Effector memory CD8-positive, alpha-beta T cell (primary cell): ENCODE measurements around the gene OR52E5.

Experiments used
- ATAC-seq: fragments of 150-1000 bp; cut with Tn5 transposase; replicated peaks from 2 replicates; pipeline ENCODE4 v1.10.0; 2021; ENCODE audit warnings: mild to moderate bottlenecking, moderate library complexity
- DNase-seq, 3 experiments: peaks; one replicate each; pipeline ENCODE4 v3.0.0; 2021
- H3K27ac Mint-ChIP-seq, 2 donors: one replicate each; pipeline ENCODE4 v1.8.0; 2022; ENCODE audit warnings: mild to moderate bottlenecking in 2 of 2, mixed read lengths in 2 of 2, moderate library complexity in 2 of 2
- H3K27me3 Mint-ChIP-seq, 2 donors: one replicate each; pipeline ENCODE4 v1.8.0; 2022; ENCODE audit warnings: mixed read lengths in 2 of 2
- H3K36me3 Mint-ChIP-seq: one replicate; pipeline ENCODE4 v1.8.0; 2022; ENCODE audit warnings: mild to moderate bottlenecking, moderate library complexity, mixed read lengths; ENCODE audit not compliant: insufficient read depth
- H3K4me1 Mint-ChIP-seq, 2 donors: one replicate each; pipeline ENCODE4 v1.8.0; 2022; ENCODE audit warnings: low read depth in 2 of 2, mixed read lengths in 2 of 2
- H3K4me3 Mint-ChIP-seq, 2 donors: one replicate each; pipeline ENCODE4 v1.8.0; 2022; ENCODE audit warnings: mild to moderate bottlenecking in 2 of 2, mixed read lengths in 2 of 2, moderate library complexity in 2 of 2
- H3K9me3 Mint-ChIP-seq, 2 donors: one replicate each; pipeline ENCODE4 v1.8.0; 2022; ENCODE audit warnings: mixed read lengths in 2 of 2
- total RNA-seq, 9 experiments: gene quantifications; one replicate each; lab custom pipeline; 2026; lab: John Stamatoyannopoulos, UW

The OR52E5 gene
- total RNA-seq, result 0 reads per million in 9 experiments

- H3K27ac Mint-ChIP-seq, result no peak within 1 kb of the TSS
- ATAC-seq (no peak), DNase-seq (no peak)
- no peaks in the 10 kb centered on the region for H3K4me1 Mint-ChIP-seq
- H3K36me3 Mint-ChIP-seq, result no peaks in the 10 kb centered on the region
- peaks cover 0 to 23% of the 10 kb centered on the region in 2 donors for H3K27me3 Mint-ChIP-seq
- no peaks in the 10 kb centered on the region for H3K9me3 Mint-ChIP-seq
- no peak within 1 kb of the TSS for H3K4me3 Mint-ChIP-seq
These were observed at the start of gene OR52E5 for GRCh38 chr11:5892908-5893307. Gene OR52E5, plus strand, starts transcription at chr11:5893208. Its CDS starts 7,569 bp downstream, at chr11:5900777.

DNA sequence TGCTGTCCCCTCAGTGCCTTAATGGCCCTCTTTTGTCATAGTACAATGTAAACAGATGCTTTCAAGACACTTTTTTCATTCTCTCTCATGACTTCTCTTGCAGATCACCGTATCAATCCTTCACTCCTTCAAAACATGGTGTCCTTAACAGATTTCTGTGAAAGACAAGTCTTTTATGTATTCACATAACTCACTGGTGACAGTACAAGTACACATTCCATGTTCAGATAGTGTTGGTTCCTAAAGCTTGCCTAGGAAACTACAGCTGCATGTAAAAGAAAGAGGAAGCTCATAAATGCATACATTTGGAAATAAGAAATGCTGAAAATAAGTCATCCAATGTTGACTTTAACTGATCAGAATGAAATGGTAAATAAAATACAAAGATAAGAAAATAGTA is 46.3 kb upstream of the OR52E5 start:
- Mint-ChIP-seq H3K27ac (no peak overlapping the region), H3K9me3 (no peaks in the 10 kb centered on the region), H3K27me3 (peaks cover 0 to 7% of the 10 kb centered on the region in 2 donors), H3K4me1 (no peaks in the 10 kb centered on the region), H3K4me3 (no peak overlapping the region), H3K36me3 (no peaks in the 10 kb centered on the region)
- DNase-seq, result no peak
- no peak for ATAC-seq

- H3K4me1 Mint-ChIP-seq, result no peaks in the 10 kb centered on the region
- H3K4me3 Mint-ChIP-seq, result no peak overlapping the region
- no peak overlapping the region for H3K27ac Mint-ChIP-seq
- H3K27me3 Mint-ChIP-seq, result peaks cover 0 to 11% of the 10 kb centered on the region in 2 donors
- no peak for ATAC-seq
- no peaks in the 10 kb centered on the region for H3K36me3 Mint-ChIP-seq
- H3K9me3 Mint-ChIP-seq, result no peaks in the 10 kb centered on the region
- no peak for DNase-seq
These were observed 45.3 kb upstream of the OR52E5 start for GRCh38 chr11:5847711-5848110.

- Mint-ChIP-seq H3K4me3 (no peak overlapping the region), H3K36me3 (no peaks in the 10 kb centered on the region), H3K27ac (no peak overlapping the region), H3K27me3 (peaks cover 17 to 34% of the 10 kb centered on the region in 2 donors), H3K9me3 (no peaks in the 10 kb centered on the region), H3K4me1 (no peaks in the 10 kb centered on the region)
- DNase-seq (no peak), ATAC-seq (no peak)
These were observed 42.0 kb upstream of the OR52E5 start for GRCh38 chr11:5851002-5851401.

DNA sequence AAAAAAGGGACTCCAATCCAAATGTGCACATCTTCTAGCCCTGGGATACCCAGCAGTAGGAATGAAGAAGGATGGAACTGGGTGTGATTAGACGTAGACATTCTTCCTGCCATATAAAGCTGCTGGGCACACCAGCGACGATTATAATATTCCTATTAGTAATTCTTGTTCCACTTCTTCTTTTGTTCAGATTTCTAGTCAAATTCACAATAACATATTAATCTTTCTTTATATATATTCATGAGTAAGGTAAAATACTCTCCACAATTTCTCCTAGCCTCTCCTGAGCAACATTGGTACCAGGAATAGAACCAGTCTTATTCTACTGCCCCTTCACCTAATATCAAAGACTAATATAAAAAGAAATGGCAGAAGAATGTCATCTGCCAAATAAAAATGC is 35.4 kb upstream of the OR52E5 start, which contains the start of gene OR52E8:
Gene OR52E8 (minus strand): TSS at position 101 of the 400 bp plus-strand sequence. CDS start 0 bp downstream, at position 101.
- Mint-ChIP-seq H3K9me3 (no peaks in the 10 kb centered on the region), H3K4me1 (no peaks in the 10 kb centered on the region)

GRCh38 chr11:5865826-5866225 is 27.2 kb upstream of the OR52E5 start:
- H3K9me3 Mint-ChIP-seq, result no peaks in the 10 kb centered on the region

More for the DNA sequence above, 35.4 kb upstream of the OR52E5 start, which contains the start of gene OR52E8:
- H3K27me3 Mint-ChIP-seq, result peaks cover 30 to 31% of the 10 kb centered on the region in 2 donors
- H3K4me3 Mint-ChIP-seq, result no peak within 1 kb of the TSS
- ATAC-seq, result no peak
- H3K27ac Mint-ChIP-seq, result no peak within 1 kb of the TSS
- no peaks in the 10 kb centered on the region for H3K36me3 Mint-ChIP-seq
- no peak for DNase-seq

GRCh38 chr11:5878564-5878963 is 14.4 kb upstream of the OR52E5 start:
- H3K27ac Mint-ChIP-seq, result no peak overlapping the region
- ATAC-seq (no peak), DNase-seq (no peak)
- no peaks in the 10 kb centered on the region for H3K4me1 Mint-ChIP-seq
- H3K36me3 Mint-ChIP-seq, result no peaks in the 10 kb centered on the region
- no peak overlapping the region for H3K4me3 Mint-ChIP-seq
- H3K27me3 Mint-ChIP-seq, result peaks cover 6 to 12% of the 10 kb centered on the region in 2 donors
- no peaks in the 10 kb centered on the region for H3K9me3 Mint-ChIP-seq

More at GRCh38 chr11:5865826-5866225, 27.2 kb upstream of the OR52E5 start:
- no peak for ATAC-seq
- H3K27me3 Mint-ChIP-seq, result peaks cover 21 to 35% of the 10 kb centered on the region in 2 donors
- DNase-seq, result no peak
- no peak overlapping the region for H3K27ac Mint-ChIP-seq
- no peaks in the 10 kb centered on the region for H3K4me1 Mint-ChIP-seq
- no peaks in the 10 kb centered on the region for H3K36me3 Mint-ChIP-seq
- H3K4me3 Mint-ChIP-seq, result no peak overlapping the region

- Mint-ChIP-seq H3K27ac (no peak within 1 kb of the TSS), H3K4me1 (no peaks in the 10 kb centered on the region), H3K27me3 (peaks cover 0 to 17% of the 10 kb centered on the region in 2 donors), H3K4me3 (no peak within 1 kb of the TSS), H3K9me3 (no peaks in the 10 kb centered on the region), H3K36me3 (no peaks in the 10 kb centered on the region)
- no peak for DNase-seq
- no peak for ATAC-seq
These were observed 12.7 kb upstream of the OR52E5 start, which contains the start of gene OR52E4 for GRCh38 chr11:5880329-5880728. Gene OR52E4, plus strand, starts transcription at chr11:5880629. Its CDS starts 3,664 bp downstream, at chr11:5884293.

GRCh38 chr11:5881756-5882155 is 11.3 kb upstream of the OR52E5 start:
- peaks cover 2 to 26% of the 10 kb centered on the region in 2 donors for H3K27me3 Mint-ChIP-seq
- no peaks in the 10 kb centered on the region for H3K9me3 Mint-ChIP-seq
- no peaks in the 10 kb centered on the region for H3K4me1 Mint-ChIP-seq
- DNase-seq, result no peak
- ATAC-seq, result no peak
- no peak overlapping the region for H3K4me3 Mint-ChIP-seq
- no peak overlapping the region for H3K27ac Mint-ChIP-seq
- no peaks in the 10 kb centered on the region for H3K36me3 Mint-ChIP-seq

DNA sequence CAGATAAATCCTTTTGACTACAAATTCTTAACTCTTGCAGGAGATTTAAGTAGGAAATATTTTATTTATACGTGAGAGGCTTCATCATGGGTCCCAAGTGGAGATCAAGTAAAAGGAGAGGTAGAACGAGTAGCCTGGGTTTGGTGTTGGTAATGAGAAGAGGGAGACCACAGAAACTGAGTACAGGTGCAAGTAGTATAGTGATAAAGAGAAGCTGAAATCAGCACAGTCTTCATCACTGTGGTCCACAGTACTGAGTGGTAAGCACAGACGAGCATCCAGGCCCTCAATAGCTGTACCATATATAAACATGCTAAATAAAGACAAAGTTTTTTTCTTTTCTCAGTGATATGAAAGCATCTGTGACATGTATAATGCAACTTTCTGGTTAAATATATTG is 5.8 kb upstream of the OR52E5 start:
- Mint-ChIP-seq H3K4me3 (no peak overlapping the region), H3K9me3 (no peaks in the 10 kb centered on the region), H3K36me3 (no peaks in the 10 kb centered on the region), H3K27me3 (peaks cover 11 to 35% of the 10 kb centered on the region in 2 donors), H3K4me1 (no peaks in the 10 kb centered on the region), H3K27ac (no peak overlapping the region)
- DNase-seq (no peak), ATAC-seq (no peak)

- Mint-ChIP-seq H3K27ac (no peak overlapping the region), H3K4me1 (no peaks in the 10 kb centered on the region), H3K9me3 (no peaks in the 10 kb centered on the region), H3K36me3 (no peaks in the 10 kb centered on the region), H3K27me3 (peaks cover 11 to 35% of the 10 kb centered on the region in 2 donors), H3K4me3 (no peak overlapping the region)
- DNase-seq (no peak), ATAC-seq (no peak)
These were observed 5.3 kb upstream of the OR52E5 start for GRCh38 chr11:5887661-5888060.

- Mint-ChIP-seq H3K27me3 (peaks cover 11 to 28% of the 10 kb centered on the region in 2 donors), H3K4me1 (no peaks in the 10 kb centered on the region), H3K27ac (no peak overlapping the region), H3K36me3 (no peaks in the 10 kb centered on the region), H3K9me3 (no peaks in the 10 kb centered on the region), H3K4me3 (no peak overlapping the region)
- ATAC-seq (no peak), DNase-seq (no peak)
These were observed 1.7 kb upstream of the OR52E5 start for GRCh38 chr11:5891216-5891800.

- Mint-ChIP-seq H3K4me3 (no peak overlapping the region), H3K9me3 (no peaks in the 10 kb centered on the region), H3K27me3 (peaks cover 10 to 22% of the 10 kb centered on the region in 2 donors), H3K36me3 (no peaks in the 10 kb centered on the region), H3K4me1 (no peaks in the 10 kb centered on the region), H3K27ac (no peak overlapping the region)
- DNase-seq (no peak), ATAC-seq (no peak)
These were observed 6.5 kb downstream of the OR52E5 start for GRCh38 chr11:5899534-5899933.

DNA sequence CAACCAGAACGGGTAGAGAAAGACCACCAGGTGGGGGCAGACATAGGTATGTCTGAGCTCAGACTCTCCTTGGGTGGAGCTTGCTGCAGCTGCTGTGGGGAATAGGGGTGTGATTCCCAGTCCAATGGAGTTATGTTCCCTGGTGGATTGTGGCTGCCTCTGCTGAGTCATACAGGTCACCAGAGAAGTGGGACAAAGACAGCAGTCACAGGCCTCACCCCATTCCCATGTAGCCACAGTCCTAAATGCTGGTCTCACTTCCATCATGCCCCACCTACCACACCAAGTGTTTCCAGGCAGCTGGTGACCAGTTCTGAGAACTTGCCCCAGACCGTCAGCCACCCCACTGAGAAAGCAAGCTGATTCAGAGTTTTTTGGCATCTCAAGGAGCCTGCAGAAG is 17.5 kb downstream of the OR52E5 start:
- Mint-ChIP-seq H3K27ac (no peak overlapping the region), H3K9me3 (no peaks in the 10 kb centered on the region), H3K4me1 (no peaks in the 10 kb centered on the region), H3K36me3 (no peaks in the 10 kb centered on the region), H3K27me3 (peaks cover 46 to 61% of the 10 kb centered on the region in 2 donors), H3K4me3 (no peak overlapping the region)
- ATAC-seq, result no peak
- DNase-seq, result no peak
